GM12891 (cell line): ENCODE measurements around the gene KRI1.

Source experiments
- DNase-seq: peaks from one replicate; pipeline ENCODE4 v3.0.0; 2011; ENCODE audit warnings: low spot score; ENCODE audit not compliant: insufficient read length
- FAIRE-seq: peaks from 2 replicates; lab custom pipeline; 2011; peaks lifted over from hg19 to GRCh38; lab: Jason Lieb, UNC
- PAX5 ChIP-seq: IDR thresholded peaks from 2 replicates; pipeline ENCODE4 v1.6.1; 2011; ENCODE audit warnings: low read length, moderate library complexity, mild to moderate bottlenecking; ENCODE audit not compliant: insufficient read depth, severe bottlenecking
- POLR2A ChIP-seq: IDR thresholded peaks from 2 replicates; pipeline ENCODE4 v1.6.1; 2011; ENCODE audit warnings: low read depth, low read length, control low read depth
- POLR2AphosphoS5 ChIP-seq: IDR thresholded peaks from 2 replicates; pipeline ENCODE4 v1.6.1; 2011; ENCODE audit warnings: low read depth, low read length, control low read depth
- POU2F2 ChIP-seq: IDR thresholded peaks from 2 replicates; pipeline ENCODE4 v1.6.1; 2011; ENCODE audit warnings: low read depth, mild to moderate bottlenecking, control low read depth, low read length, moderate library complexity
- SPI1 ChIP-seq: IDR thresholded peaks from 2 replicates; pipeline ENCODE4 v1.6.1; 2011; ENCODE audit warnings: low read depth, low read length, control low read depth
- TAF1 ChIP-seq: IDR thresholded peaks from 2 replicates; pipeline ENCODE4 v1.6.1; 2011; ENCODE audit warnings: low read depth, low read length, control low read depth

Gene KRI1

GRCh38 chr19:10600149-10600548, 34.3 kb upstream of the KRI1 start:
- FAIRE-seq, result no peak
- DNase-seq, result no peak
- TF ChIP-seq TAF1 (no peak), POLR2A (no peak), PAX5 (no peak), POU2F2 (no peak), POLR2AphosphoS5 (no peak), SPI1 (no peak)

DNA sequence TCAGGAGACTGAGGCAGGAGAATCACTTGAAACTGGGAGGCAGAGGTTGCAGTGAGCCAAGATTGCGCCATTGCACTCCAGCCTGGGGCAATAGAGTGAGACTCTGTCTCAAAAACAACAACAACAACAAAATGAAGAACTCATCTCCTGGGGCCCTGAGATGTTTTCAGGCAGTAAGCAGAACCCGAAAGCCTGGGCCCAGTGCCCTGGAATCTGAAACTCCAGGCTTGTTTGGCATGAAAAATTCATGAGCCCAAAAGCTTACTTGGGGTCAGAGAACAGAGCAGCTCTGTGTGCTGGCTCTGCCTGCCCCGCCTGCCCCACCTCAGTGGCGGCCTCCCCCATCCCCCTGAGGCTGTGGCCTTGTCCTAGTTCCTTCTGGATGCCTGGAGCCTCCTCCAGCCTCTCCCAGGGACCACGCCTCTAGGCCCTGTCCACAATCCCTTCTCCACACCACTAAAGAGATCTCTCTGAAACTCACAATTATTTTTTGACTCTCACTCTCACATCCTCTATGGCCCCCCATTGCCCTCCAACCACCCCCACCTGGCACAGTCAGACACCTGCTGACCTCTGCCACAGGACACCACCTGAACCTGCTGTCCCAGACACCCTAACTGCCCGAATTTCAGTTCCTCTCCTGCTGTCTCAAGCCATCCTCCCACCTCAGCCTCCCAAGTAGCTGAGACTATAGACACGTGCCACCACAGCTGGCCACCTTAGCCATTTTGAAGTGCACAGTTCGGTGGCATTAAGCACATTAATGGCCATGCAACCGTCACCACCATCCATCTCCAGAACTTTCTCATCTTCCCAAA, 28.2 kb upstream of the KRI1 start:
- FAIRE-seq (peak; percentile 87), DNase-seq (no peak)
- TF ChIP-seq POU2F2, result peak; percentile 30; the same call in 1 of the 2 replicates
- peak; percentile 96 for TF ChIP-seq SPI1
- no peak for TF ChIP-seq TAF1
- TF ChIP-seq POLR2AphosphoS5, result no peak
- TF ChIP-seq POLR2A, result no peak

- peak; percentile 76 for TF ChIP-seq PAX5
- no peak for TF ChIP-seq POLR2AphosphoS5
- no peak for TF ChIP-seq TAF1
- no peak for TF ChIP-seq SPI1
- no peak for TF ChIP-seq POU2F2
- no peak for DNase-seq
- no peak for FAIRE-seq
Observed at GRCh38 chr19:10593148-10593547, 27.3 kb upstream of the KRI1 start.

GRCh38 chr19:10587839-10588150, 22.0 kb upstream of the KRI1 start:
- DNase-seq (no peak), FAIRE-seq (no peak)
- TF ChIP-seq PAX5, result no peak
- TF ChIP-seq POLR2A, result no peak
- TF ChIP-seq TAF1, result no peak
- TF ChIP-seq POLR2AphosphoS5, result no peak
- no peak for TF ChIP-seq POU2F2
- no peak for TF ChIP-seq SPI1

DNA sequence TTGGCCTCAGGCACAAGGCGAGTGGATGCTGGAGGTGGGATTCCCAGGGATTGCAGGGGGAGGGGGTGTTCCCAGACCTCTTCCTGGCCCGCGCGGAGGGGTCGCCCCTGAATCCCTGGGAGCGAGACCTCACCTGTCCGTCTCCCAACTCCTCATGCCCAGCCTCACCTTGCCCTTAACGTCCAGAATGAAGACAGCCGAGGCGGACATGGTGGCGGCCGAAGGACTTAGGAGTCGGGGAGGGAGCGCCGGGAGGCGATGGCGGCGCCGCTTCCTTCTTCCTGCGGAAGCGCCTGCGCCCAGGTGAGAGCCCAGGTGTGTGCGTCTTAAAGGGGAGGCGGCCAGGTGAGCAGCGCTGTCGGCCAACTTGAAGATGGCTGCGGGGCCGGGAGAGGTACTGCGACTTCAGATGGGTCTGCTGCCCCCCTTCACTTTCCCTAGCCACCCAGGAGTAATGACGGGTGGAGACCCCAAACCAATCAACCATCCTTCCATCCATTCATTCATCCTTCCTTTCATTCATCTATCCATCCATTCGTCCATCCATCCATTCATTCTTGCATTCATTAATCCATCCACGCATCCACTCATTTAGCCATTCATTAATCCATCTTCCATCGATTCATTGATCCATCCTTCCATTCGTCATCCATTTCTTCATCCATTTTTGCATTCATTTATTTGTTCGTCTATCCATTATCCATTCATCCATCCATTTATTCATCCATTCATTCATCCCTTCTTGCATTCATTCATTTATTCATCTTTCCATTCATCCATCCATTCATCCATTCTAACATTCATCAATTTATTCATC, 21.4 kb upstream of the KRI1 start, which contains the start of gene AP1M2:
Gene AP1M2 (minus strand): TSS at position 291 of the 817 bp plus-strand sequence. CDS start 81 bp downstream, at position 210.
- FAIRE-seq (no peak), DNase-seq (no peak)
- TF ChIP-seq PAX5 (no peak), POU2F2 (no peak), SPI1 (no peak), TAF1 (no peak), POLR2A (no peak), POLR2AphosphoS5 (no peak)

- TF ChIP-seq POLR2AphosphoS5 (no peak), POLR2A (no peak), SPI1 (no peak), POU2F2 (no peak), PAX5 (no peak)
- FAIRE-seq (no peak), DNase-seq (no peak)
Observed at GRCh38 chr19:10586396-10586795, 20.6 kb upstream of the KRI1 start.

DNA sequence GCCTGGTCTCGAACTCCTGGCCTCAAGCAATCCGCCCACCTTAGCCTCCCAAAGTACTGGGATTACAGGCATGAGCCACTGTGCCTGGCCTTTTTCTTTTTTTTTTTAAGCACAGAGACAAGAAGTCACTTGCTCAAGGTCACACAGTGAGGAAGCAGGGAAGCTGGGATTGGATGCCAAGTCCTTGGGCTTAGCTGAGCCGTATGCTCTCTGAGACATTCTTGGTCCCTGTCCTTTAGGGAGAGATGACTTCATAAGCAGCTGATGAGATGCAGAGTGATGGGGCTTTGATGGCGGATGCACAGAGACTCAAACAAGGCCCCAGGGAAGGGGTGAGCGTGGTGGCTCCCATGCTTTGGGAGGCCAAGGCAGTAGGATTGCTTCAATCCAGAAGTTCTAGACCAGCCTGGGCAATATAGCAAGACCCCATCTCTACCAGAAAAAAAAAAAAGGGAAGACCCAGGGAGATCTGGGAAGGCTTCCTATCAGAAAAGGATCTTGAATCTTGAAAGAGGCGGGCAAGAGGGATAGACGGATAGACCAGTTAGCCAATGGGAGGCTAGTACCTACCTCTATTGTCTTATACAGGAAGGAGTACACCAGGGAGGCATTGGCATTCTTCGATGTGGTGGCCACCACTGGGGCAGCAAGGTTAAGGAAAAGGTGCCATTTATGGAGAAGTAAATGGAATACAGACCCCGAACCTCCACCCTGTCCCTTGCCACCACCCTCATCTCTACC, 17.4 kb upstream of the KRI1 start:
- TF ChIP-seq POLR2A (no peak), POU2F2 (no peak)
- DNase-seq (no peak), FAIRE-seq (no peak)

DNA sequence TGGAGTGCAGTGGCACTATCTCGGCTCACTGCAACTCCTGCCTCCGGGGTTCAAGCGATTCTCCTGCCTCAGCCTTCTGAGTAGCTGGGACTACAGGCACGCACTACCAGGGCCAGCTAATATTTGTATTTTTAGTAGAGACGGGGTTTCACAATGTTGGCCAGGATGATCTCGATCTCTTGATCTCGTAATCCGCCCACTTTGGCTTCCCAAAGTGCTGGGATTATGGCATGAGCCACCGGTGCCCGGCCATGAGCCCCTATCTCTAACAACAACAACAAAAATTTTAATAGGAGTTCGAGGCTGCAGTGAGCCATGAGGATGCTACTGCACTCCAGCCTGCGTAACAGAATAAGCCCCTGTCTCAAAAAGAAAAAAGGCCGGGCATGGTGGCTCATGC, 16.3 kb upstream of the KRI1 start:
- no peak for FAIRE-seq
- no peak for DNase-seq
- TF ChIP-seq PAX5, result no peak
- no peak for TF ChIP-seq POLR2A
- no peak for TF ChIP-seq POU2F2
- no peak for TF ChIP-seq SPI1
- TF ChIP-seq POLR2AphosphoS5, result no peak
- no peak for TF ChIP-seq TAF1

DNA sequence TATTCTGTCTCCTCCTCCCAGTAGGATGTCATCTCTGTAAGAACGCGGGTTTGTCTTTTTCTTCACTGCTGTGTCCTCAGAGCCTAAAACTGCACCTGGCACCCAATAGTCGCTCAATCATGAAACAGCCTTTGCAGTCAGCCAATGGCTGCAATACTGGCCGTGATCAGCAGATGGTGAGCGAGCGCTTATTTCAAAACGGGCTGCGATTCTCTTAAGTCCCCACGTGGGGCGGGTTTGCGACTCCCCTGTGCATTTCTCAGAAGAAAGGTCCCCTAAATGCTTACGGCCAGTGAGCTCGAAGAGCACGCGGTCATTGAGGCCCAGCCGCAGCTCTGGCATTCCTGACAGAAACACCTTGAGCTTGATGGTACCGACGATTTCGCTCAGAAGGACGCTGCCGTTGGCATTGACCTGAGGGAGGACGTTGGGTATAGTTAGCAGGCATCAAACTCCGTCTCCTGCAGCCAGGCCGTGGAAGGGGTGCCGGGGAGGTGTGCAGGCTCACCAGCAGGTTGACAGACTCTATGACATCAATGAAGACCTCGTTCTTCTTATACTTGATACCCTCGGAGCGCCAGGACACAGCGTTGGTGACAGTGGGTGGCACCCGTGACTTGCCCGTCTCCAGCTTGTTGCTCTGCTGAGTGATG, 15.3 kb upstream of the KRI1 start:
- FAIRE-seq (peak; percentile 92), DNase-seq (peak; percentile 77)
- TF ChIP-seq SPI1 (no peak), TAF1 (no peak), POU2F2 (peak; percentile 40; the same call in 1 of the 2 replicates)
